Left ventricle myocardium inferior (tissue), 1 donor: ENCODE results near the gene INSIG1. TPM values are rescaled to one million over a fixed set of nuclear protein-coding genes. Genes with fewer than 3 reads are reported as not detected.

Experiments
- DNase-seq: peaks from one replicate; pipeline ENCODE4 v3.0.0-alpha.2; 2020
- H3K27ac ChIP-seq: fragments of 200-600 bp; replicated peaks from 2 replicates; pipeline ENCODE4 v1.8.0; 2021
- H3K27me3 ChIP-seq: fragments of 200-600 bp; 2 replicates; pipeline ENCODE4 v1.8.0; 2021; ENCODE audit warnings: low read depth
- H3K36me3 ChIP-seq: fragments of 200-600 bp; 2 replicates; pipeline ENCODE4 v1.8.0; 2021
- H3K4me1 ChIP-seq: fragments of 200-600 bp; 2 replicates; pipeline ENCODE4 v1.8.0; 2021
- H3K4me3 ChIP-seq: fragments of 200-600 bp; 2 replicates; pipeline ENCODE4 v1.8.0; 2021; ENCODE audit warnings: mild to moderate bottlenecking, moderate library complexity
- H3K9me3 ChIP-seq: fragments of 200-600 bp; replicated peaks from 2 replicates; pipeline ENCODE4 v1.8.0; 2021
- CTCF ChIP-seq: fragments of 200-600 bp; IDR thresholded peaks from 2 replicates; pipeline ENCODE4 v1.8.0; 2021; ENCODE audit warnings: antibody characterized with exemption, mild to moderate bottlenecking, borderline replicate concordance
- intact Hi-C: fragments of 100-400 bp; cut with micrococcal nuclease; formaldehyde crosslinking; loops from one replicate; pipeline ENCODE4 v1.11.0; 2022
- total RNA-seq: library from RNA; stranded (reverse); fragmentation: NEBNext Ultra II Directional; extraction: Animal tissue kit (Norgen Biotek cat#: 25700); gene quantifications from one replicate; pipeline ENCODE4 v1.2.1, GENCODE V29; 2021
- donor health status: DM: no; HTN: yes; CAD: no; lungs with severe emphysema.

Gene INSIG1
- total RNA-seq, 1 donor from 2014 or later = 7.5 TPM

- Histone ChIP-seq H3K9me3 (no peaks in the 10 kb centered on the region), H3K4me3 (peak overlapping the region; percentile 92), H3K27me3 (no peaks in the 10 kb centered on the region), H3K36me3 (peaks cover 10% of the 10 kb centered on the region), H3K27ac (peak overlapping the region; percentile 92), H3K4me1 (peaks cover 56% of the 10 kb centered on the region)
- TF ChIP-seq CTCF = no peak
- intact Hi-C loops = no loop called here
- DNase-seq = no peak
Measured at GRCh38 chr7:155299535-155300202, 2.0 kb downstream of the INSIG1 start.

- TF ChIP-seq CTCF = no peak
- intact Hi-C loops = no loop called here
- H3K27me3 ChIP-seq = no peaks in the 10 kb centered on the region
- H3K4me3 ChIP-seq = no peak overlapping the region
- no peak for DNase-seq
- peaks cover 11% of the 10 kb centered on the region for H3K36me3 ChIP-seq
- H3K27ac ChIP-seq = no peak overlapping the region
- H3K9me3 ChIP-seq = no peaks in the 10 kb centered on the region
- peaks cover 56% of the 10 kb centered on the region for H3K4me1 ChIP-seq
Measured at GRCh38 chr7:155300641-155301452, 3.2 kb downstream of the INSIG1 start.

GRCh38 chr7:155303039-155303593 is 5.4 kb downstream of the INSIG1 start:
- intact Hi-C loops = no loop called here
- H3K4me1 ChIP-seq = peaks cover 43% of the 10 kb centered on the region
- H3K36me3 ChIP-seq = peaks cover 33% of the 10 kb centered on the region
- no peak for TF ChIP-seq CTCF
- no peaks in the 10 kb centered on the region for H3K9me3 ChIP-seq
- DNase-seq = no peak
- no peak overlapping the region for H3K4me3 ChIP-seq
- no peak overlapping the region for H3K27ac ChIP-seq
- H3K27me3 ChIP-seq = no peaks in the 10 kb centered on the region

- TF ChIP-seq CTCF = no peak
- DNase-seq = no peak
- H3K27me3 ChIP-seq = no peaks in the 10 kb centered on the region
- H3K27ac ChIP-seq = no peak overlapping the region
- no peak overlapping the region for H3K4me3 ChIP-seq
- intact Hi-C loops = no loop called here
- peaks cover 41% of the 10 kb centered on the region for H3K36me3 ChIP-seq
- H3K9me3 ChIP-seq = no peaks in the 10 kb centered on the region
- peaks cover 35% of the 10 kb centered on the region for H3K4me1 ChIP-seq
Measured at GRCh38 chr7:155303897-155304296, 6.2 kb downstream of the INSIG1 start.

GRCh38 chr7:155305231-155305904 is 7.7 kb downstream of the INSIG1 start:
- peaks cover 21% of the 10 kb centered on the region for H3K4me1 ChIP-seq
- no peak overlapping the region for H3K27ac ChIP-seq
- no peak for DNase-seq
- no peak for TF ChIP-seq CTCF
- H3K27me3 ChIP-seq = no peaks in the 10 kb centered on the region
- H3K36me3 ChIP-seq = peaks cover 55% of the 10 kb centered on the region
- H3K4me3 ChIP-seq = no peak overlapping the region
- intact Hi-C loops = no loop called here
- H3K9me3 ChIP-seq = no peaks in the 10 kb centered on the region
